GM19023 (cell line): ENCODE data around the gene DAPK1.

Source experiments
- ATAC-seq: cut with Tn5 transposase; IDR thresholded peaks from one replicate; pipeline ENCODE4 v1.9.1; 2021; ENCODE audit warnings: mild to moderate bottlenecking, moderate library complexity; ENCODE audit not compliant: unreplicated experiment

The DAPK1 gene

GRCh38 chr9:87564791-87565241, 67.1 kb downstream of the DAPK1 start:
- ATAC-seq, result no peak

- no peak for ATAC-seq
Observed at GRCh38 chr9:87567001-87567400, 69.3 kb downstream of the DAPK1 start.

DNA sequence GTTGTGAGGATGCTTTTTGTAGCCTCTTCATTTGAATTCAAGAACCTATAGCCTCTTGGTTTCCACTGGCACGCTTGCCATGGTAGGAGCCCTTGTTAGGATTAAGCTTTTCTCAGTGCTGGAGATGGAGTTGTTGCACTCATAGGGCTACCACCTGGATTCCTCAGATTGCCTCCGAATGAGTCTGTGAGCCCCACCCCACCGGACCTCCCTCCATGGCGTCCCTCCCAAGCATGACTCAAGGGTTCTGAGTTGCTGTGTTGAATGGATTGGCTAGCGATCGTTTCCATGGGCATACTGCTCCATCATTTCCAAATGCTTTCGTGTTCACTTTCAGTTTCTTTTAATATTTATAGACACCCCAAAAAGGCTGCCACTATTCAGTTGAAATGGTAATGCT, 69.9 kb downstream of the DAPK1 start:
- ATAC-seq, result no peak

GRCh38 chr9:87567983-87568382, 70.3 kb downstream of the DAPK1 start:
- ATAC-seq, result no peak

GRCh38 chr9:87568401-87568800, 70.7 kb downstream of the DAPK1 start:
- no peak for ATAC-seq

DNA sequence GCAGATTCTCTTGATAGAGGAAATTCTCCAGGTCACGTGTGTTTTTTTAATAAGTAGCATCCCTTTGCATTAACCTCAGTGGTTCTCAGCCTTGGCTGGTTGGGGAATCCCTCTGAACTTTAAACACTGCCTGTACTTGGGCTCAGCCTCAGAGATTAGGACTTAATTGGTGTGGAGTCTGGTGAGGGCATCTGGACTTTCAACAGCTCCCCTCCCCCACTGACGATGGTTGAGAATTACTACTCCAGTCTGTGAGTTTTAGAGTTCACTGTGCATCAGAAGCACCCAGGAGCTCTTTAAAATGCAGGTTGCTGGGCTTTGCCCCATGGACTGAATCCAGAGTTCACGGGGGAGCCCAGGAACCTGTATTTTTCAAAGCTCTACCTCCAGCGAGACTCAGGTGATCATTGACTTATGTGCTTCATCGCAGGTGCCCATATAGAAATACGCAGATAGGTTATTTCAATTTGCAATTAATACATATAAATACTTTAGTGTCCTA, 71.4 kb downstream of the DAPK1 start:
- ATAC-seq, result no peak

DNA sequence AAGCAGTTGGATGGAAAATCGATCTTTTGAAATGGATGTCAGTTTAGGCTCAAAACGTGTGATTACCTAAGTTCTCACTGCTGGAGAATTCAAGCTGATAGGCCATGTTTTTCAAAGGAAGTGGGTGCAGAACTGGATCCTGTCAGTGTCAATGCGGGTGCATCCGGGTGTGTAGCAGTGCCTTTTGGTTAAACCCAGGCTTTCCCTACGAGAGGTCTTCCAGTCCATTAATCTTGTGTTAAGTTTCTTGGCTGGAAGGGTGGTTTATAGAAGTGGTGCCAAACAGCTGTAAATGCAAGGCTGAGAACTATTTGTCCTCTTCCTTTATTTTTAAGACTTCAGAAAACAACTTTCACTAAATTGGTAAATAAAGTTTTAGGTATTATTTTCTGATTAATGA, 71.9 kb downstream of the DAPK1 start:
- ATAC-seq, result no peak

DNA sequence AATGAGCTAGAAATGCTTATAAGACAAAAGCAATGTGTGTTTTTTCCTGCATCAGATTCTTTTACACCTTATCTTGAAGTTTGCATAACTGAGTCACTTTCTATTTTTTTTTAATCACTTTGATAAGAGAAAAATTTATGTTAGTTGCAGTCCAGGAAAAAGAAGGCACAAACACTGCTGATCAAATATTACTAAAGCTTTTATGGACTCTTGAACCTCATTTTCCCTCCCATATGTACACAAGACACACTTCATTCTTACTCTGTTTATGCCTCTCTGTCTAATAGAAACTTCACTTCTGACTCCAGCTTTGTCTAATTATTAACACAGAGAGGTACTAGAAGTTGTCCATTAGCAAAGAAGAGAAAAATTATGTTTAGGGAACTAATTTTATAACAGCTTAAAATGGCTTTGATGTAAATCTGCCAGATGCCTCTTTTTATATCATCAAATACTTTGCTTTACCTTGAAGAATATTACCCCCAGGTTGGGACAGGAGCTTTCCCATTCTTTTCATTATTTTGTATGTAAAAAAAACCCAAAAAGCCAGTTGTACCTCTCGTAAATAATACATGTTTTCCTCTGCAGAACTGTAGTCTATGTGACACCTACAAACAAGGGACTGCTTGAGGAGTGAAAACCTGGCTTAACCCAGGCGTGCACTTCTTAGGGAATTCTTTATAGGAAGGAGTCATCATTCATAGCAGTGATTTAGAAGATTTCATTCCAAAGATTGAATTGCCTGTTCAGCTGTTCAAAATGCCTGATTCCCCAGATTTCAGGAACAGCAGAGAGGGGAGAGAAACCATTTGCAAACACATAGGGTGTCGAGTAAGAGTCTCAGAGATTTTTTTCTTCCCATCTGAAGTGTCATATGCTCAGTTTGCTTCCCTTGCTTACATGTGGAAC, 72.6 kb downstream of the DAPK1 start:
- no peak for ATAC-seq

DNA sequence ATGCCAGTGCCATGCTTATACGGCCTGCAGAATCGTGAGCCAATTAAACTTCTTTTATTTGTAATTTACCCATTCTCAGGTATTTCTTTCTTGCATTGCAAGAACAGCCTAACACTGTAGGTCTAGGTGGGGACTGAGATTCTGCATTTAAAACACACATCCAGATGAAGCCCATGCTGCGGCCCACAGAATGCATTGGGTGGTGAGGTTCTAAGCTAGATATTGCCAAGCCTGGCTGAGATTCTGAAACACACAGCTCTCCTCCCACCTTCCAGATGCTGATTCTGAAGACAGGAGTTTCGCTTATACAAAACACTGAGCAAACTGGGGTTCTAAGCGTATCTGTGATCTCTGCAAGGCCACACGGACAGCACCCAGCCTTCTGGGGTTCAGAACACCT, 75.1 kb downstream of the DAPK1 start:
- ATAC-seq, result no peak

- ATAC-seq, result no peak
Observed at GRCh38 chr9:87573841-87574342, 76.2 kb downstream of the DAPK1 start.

DNA sequence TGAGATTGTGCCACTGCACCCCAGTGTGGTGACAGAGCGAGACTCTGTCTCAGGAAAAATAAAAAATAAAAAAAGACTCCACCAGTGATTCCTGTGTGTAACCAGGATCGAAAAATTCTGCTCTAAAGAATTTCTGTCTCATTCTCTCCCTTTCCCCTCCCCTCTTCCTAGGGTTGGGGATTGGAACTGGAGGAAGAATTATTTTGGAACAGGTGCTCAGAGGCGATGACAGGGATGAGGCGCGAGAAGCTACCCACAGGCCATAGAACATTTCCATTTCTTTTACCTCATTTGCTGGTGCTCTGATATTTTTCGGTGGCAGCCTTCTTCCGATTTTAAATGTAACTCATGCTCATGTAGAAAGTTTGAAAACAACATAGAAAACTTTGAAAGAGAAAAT, 80.1 kb downstream of the DAPK1 start:
- no peak for ATAC-seq

DNA sequence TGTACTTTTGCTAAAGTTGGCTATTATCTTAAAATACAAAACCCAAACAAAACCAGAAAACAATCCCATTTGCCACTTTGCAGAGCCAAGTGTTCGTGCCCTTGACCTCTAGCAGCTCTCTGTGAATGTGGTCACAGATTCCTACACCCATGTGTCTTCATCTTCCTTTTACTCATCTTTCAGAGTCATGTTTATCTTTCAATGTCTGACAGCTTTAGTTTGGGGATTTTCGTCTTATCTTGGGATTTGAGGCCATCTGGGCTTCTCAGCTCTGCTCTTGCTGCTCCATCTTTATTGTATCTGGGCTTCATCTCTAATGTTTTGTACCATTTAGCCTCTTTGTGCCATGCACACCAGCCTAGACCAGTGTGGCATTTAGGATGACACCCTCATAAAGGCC, 81.0 kb downstream of the DAPK1 start:
- ATAC-seq, result no peak

GRCh38 chr9:87579781-87580541, 82.3 kb downstream of the DAPK1 start:
- no peak for ATAC-seq

- ATAC-seq, result no peak
Observed at GRCh38 chr9:87580941-87581438, 83.3 kb downstream of the DAPK1 start.

DNA sequence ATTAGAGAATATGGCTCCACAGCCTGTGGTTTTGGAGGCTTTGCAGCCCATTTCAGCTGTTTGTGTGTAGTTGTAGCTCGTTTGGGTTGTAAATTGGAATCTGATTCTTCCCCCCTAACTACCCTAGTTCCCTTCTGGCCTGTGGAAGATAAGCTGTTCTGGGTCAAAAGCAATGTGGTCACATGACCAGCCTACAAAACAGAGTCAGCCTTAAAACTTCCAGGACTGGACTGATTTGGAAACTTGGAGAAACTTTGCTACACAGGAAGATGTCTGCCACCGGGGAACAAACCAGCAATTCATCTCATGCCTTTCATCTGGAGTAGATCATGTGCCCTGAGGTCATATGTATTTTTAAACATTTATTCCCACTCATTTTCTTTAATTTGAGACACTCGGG, 83.8 kb downstream of the DAPK1 start:
- ATAC-seq, result no peak

GRCh38 chr9:87581949-87582637, 84.4 kb downstream of the DAPK1 start:
- ATAC-seq, result no peak

DNA sequence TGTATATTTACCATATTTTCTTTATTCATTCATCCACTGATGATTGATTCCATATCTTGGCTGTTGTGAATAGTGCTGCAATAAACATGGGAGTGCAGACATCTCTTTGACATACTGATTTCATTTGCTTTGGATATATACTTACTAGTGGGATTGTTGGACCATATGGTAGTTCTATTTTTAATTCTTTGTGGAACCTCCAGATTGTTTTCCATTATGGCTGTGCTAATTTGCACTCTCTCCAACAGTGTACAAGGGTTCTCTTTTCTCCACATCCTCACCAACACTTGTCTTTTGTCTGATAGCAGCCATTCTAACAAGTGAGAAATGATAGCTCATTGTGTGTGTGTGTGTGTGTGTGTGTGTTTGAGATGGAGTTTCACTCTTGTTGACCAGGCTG, 86.7 kb downstream of the DAPK1 start:
- ATAC-seq, result no peak

DNA sequence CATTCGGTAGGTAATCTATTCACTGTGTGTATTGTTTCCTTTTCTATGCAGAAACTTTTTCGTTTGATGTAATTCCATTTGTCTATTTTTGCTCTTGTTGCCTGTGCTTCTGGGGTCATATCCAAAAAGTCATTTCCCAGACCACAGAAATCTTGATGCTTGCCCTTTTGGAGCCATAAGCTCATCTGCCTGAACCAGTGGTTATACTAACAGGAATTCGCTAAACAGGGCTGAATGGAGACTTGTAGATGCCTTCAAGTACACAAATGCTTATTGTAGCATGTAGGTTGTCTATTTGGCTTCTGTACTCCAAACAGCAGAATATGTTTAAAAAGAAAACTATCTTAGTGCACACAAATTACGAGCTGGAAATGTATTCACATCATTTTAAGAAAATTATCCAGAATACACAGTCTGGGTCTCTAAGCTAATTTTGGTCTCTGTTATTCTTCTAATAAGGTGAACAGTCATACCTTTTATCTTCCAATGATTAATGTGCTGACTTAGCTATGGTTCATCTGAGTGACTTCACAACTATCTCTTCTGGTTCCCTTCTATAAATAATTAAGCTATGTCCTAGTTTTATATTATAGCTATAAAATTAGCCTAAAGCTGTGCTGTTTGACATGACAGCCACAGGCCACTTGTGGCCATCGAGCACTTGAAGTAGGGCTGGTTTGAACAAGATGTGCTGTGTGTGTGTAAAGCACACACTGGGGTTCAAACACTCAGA, 87.6 kb downstream of the DAPK1 start:
- no peak for ATAC-seq

DNA sequence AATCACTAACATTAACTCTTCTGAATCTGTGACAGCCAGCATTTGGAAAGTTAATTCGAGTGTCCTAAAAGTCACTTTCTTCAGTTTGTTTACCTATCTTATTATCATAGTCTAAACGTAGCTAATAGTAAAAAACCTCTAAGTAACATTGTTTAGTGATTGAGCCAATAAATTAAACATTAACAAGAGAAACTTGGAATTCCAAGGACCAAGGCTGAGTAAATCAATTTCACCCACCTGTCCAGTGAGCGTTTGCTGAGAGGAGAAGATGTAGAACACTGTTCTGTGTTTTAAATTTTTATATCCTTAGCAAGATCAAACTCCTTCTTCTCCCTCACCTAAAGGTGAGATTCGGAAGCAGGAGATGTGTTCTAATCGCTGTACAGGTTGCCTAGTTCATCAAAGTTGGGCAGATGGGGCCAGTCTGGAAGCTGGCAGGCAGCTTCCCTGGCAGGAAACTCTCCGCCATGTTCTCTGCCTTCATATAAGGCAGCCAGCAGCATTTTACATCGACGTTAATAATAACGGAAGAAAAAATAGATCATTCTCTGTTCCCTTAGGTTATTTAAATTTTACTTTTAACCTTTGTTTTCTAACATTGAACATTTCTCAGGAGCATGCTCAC, 89.2 kb downstream of the DAPK1 start:
- no peak for ATAC-seq

DNA sequence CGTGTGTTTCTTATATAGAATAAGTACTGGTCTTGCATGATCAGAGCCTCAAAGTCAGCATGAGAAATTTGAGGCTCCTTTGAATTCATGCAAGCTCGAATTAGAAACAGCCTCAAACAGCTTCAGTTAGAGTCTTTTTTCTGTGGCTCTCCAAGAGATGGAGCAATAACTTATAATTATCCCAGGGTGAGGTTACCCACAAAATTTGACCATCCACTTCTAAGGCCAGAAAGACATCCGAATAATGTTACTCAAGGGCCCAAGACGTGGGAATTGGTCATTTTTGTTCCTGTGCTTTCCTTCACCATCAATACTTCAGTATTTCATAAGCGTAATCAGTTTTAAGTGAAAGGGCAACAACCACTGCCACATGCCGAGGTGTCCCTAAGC, 89.7 kb downstream of the DAPK1 start:
- ATAC-seq, result no peak
